Brain microvascular endothelial cell (primary cell): ENCODE measurements around the gene CDK5RAP2.

Experiments
- DNase-seq: peaks from one replicate; pipeline ENCODE4 v3.0.0-alpha.2; 2020
- H3K27ac ChIP-seq: fragments of 250-450 bp; sonication (Bioruptor Pico); 2 replicates; pipeline ENCODE4 v1.5.1; 2020; ENCODE audit warnings: mild to moderate bottlenecking, moderate library complexity
- H3K27me3 ChIP-seq: fragments of 250-450 bp; sonication (Bioruptor Pico); replicated peaks from 2 replicates; pipeline ENCODE4 v1.5.1; 2020; ENCODE audit warnings: mild to moderate bottlenecking
- H3K36me3 ChIP-seq: fragments of 250-450 bp; sonication (Bioruptor Pico); replicated peaks from 2 replicates; pipeline ENCODE4 v1.5.1; 2020; ENCODE audit warnings: mild to moderate bottlenecking
- H3K4me3 ChIP-seq: 2 replicates; pipeline ENCODE4 v1.5.1; 2011; ENCODE audit warnings: low read depth, mild to moderate bottlenecking, control low read depth, low read length, moderate library complexity
- in situ Hi-C: cut with HindIII; loops from 2 replicates; pipeline ENCODE4 v1.10.0; 2017; ENCODE audit warnings: low sequenced_read_pairs, low pct_ligation_motif_present
- TF ChIP-seq, protein P1 (sequence below): IDR thresholded peaks from 2 replicates; pipeline ENCODE4 v1.5.1; 2011; ENCODE audit warnings: low read depth, mild to moderate bottlenecking, moderate library complexity, low read length, control low read depth, inconsistent platforms; ENCODE audit errors: missing control alignments

The CDK5RAP2 gene

DNA sequence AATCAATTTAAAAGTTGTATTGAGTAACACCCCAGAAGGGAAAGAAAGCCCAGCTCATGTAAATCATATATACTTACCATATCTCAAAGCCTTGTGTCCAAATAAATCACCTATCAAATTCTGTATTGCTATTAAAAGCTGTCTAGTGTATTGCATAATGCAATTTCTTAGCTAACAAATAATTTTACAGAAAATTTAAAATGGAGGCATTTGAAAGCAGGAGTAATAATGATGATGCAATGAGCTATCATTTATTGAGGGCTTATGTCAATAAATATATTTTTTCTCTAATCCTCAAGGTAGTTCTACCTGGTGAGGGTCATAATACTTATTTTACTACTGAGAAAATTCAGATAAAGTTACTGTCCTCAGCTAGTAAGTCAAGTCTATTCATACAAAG, 42.8 kb upstream of the CDK5RAP2 start:
- Histone ChIP-seq H3K27me3 (no peaks in the 10 kb centered on the region), H3K4me3 (no peak overlapping the region), H3K36me3 (no peaks in the 10 kb centered on the region), H3K27ac (no peak overlapping the region)
- TF ChIP-seq, protein P1, sequence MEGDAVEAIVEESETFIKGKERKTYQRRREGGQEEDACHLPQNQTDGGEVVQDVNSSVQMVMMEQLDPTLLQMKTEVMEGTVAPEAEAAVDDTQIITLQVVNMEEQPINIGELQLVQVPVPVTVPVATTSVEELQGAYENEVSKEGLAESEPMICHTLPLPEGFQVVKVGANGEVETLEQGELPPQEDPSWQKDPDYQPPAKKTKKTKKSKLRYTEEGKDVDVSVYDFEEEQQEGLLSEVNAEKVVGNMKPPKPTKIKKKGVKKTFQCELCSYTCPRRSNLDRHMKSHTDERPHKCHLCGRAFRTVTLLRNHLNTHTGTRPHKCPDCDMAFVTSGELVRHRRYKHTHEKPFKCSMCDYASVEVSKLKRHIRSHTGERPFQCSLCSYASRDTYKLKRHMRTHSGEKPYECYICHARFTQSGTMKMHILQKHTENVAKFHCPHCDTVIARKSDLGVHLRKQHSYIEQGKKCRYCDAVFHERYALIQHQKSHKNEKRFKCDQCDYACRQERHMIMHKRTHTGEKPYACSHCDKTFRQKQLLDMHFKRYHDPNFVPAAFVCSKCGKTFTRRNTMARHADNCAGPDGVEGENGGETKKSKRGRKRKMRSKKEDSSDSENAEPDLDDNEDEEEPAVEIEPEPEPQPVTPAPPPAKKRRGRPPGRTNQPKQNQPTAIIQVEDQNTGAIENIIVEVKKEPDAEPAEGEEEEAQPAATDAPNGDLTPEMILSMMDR, result no peak
- in situ Hi-C loops, result no loop called here
- no peak for DNase-seq

DNA sequence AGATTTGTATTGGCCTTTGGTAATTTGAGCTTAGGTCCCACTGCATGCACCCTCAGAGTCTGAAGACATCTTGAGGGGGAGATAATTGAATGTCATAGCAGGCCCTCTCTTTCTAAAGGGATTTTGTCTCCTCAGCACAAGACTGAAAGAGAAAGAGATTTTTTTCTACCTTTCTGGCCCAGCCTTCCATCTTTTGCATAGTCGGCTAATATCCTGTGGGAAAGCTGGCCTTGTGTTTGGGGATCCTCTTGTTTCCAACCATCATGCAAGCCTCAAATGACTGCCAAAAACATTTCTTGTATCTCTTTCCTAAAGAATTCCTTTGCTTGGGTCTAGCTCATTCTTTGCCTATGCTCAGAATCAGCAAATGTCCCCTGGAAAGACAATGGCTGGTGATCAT, 42.0 kb upstream of the CDK5RAP2 start:
- H3K27me3 ChIP-seq, result no peaks in the 10 kb centered on the region
- in situ Hi-C loops, result no loop called here
- TF ChIP-seq, protein P1, result no peak
- H3K36me3 ChIP-seq, result no peaks in the 10 kb centered on the region
- H3K4me3 ChIP-seq, result no peak overlapping the region
- DNase-seq, result no peak
- no peak overlapping the region for H3K27ac ChIP-seq

DNA sequence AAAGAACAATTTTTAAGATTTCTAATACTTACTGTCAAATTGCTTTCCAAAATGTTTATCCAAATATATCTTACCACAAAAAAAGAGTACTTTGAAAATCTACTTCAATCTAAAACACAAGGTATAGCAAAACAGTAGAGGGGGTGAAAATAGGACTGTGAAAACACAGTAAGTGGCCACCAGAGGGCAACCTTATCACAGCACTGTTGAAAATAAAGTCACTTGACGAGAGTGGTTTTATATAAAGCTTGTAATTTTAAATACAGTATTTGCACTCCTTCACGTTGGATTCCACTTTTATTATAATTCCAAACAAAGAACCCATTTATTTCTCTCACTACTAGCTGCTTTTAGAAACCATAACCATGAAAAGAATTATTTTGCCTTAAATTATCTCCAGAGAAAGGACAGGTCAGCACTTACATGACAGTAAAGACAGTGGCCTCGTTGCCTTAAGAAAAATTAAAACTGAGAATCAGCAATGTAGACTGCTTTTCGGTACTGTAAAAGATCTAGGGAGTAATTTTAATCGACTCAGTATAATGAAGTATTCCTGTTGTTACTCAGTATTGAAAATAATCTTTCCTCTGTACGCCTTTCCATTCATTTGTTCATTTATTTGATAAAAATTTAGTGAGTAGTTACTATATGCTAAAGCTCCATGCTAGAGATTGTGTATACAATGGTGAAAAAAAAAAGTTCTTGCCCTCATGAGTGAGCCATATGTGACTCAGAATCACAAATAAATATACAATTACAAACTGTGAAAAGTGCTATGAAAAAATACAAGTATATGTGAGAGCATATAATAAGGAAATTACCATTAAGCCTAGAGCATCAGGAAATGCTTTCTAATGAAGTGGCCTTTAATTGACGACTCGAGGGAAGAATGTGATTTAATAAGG, 40.0 kb upstream of the CDK5RAP2 start:
- in situ Hi-C loops, result no loop called here
- no peak overlapping the region for H3K27ac ChIP-seq

DNA sequence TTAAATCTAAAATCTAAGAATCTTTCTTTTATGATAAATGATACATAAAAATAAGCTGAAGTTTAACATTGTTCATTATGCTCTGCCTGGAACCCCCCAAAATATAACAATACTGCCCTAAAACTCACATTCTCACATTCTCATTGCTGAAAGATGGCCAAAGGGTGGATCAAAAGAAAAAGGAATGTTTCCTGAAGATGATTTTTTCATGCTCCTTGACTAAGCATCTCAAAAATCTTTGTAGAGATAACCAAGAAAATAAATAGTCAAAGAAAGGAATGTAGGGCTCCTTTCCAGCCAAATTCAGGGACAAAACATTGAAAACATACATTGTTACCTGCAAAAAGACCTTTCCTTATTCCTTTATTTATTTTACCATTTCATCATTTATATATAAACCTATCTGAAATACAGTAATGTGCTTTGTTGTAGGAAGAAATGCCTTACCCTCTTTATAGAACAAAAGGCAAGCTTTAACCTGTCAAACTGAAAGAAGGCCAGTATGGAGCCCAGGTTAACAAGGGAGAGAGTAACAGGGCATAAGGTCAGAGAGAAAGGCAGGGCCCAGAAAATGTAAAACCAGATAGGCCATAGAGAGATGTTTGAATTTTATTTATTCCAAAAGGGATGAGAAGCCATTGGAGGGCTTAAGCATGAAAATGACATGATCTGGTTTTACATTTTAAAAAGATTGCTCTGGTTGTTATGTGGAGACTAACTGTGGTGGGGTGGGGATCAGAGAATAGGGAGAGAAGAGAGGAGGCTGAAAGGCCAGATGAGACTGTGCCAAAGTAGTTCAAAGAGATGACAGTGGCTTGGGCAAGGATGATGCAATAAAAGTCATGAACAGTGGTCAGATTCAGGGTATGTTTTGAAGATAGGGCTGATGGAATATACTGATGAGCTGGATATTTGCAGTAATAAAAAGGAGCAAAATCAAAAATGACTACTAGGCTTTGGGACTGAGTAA, 37.3 kb upstream of the CDK5RAP2 start:
- in situ Hi-C loops, result no loop called here
- TF ChIP-seq, protein P1, result no peak
- Histone ChIP-seq H3K36me3 (no peaks in the 10 kb centered on the region), H3K27ac (no peak overlapping the region), H3K4me3 (no peak overlapping the region), H3K27me3 (no peaks in the 10 kb centered on the region)
- DNase-seq, result no peak

More for the DNA sequence above, 40.0 kb upstream of the CDK5RAP2 start:
- Histone ChIP-seq H3K36me3 (no peaks in the 10 kb centered on the region), H3K27me3 (no peaks in the 10 kb centered on the region), H3K4me3 (no peak overlapping the region)
- TF ChIP-seq, protein P1, result peak; percentile 76
- DNase-seq, result peak; percentile 67

DNA sequence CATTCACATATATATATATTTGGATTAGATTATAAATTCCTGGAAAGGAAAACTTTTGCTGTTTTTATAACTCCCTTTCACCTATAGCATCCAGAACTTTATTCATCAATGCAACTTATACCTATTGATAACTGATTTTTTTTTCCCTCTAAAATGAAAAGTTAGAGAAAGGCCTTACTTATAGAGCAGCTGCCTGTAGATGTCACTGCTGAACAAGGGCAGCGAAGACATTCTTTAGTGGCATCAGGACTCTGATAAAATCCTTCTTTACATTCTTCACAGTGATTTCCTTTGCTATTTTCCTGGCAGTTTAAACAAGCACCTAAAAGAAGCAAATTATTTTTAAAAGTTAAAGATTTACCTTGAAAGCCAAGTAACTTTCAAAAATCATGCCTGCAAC, 32.3 kb upstream of the CDK5RAP2 start:
- H3K27ac ChIP-seq, result no peak overlapping the region
- in situ Hi-C loops, result no loop called here
- TF ChIP-seq, protein P1, result peak; percentile 56

More for the DNA sequence above, 32.3 kb upstream of the CDK5RAP2 start:
- no peak overlapping the region for H3K4me3 ChIP-seq
- no peak for DNase-seq
- no peaks in the 10 kb centered on the region for H3K27me3 ChIP-seq
- no peaks in the 10 kb centered on the region for H3K36me3 ChIP-seq
